WTC11 (cell line): ENCODE results near the gene WSB2.

ENCODE experiments used
- SP1 ChIP-seq: sonication (generic); formaldehyde crosslinking; conservative IDR thresholded peaks from 2 replicates; pipeline ENCODE4 v1.8.1; 2022; ENCODE audit warnings: missing genetic modification reagents
- ZNF416 ChIP-seq: fragments of 250-450 bp; sonication (Bioruptor Pico); IDR thresholded peaks from 2 replicates; pipeline ENCODE4 v1.9.0; 2021; ENCODE audit warnings: mild to moderate bottlenecking, inconsistent platforms
- TF ChIP-seq, protein P1 (sequence below): fragments of 200-600 bp; IDR thresholded peaks from 2 replicates; pipeline ENCODE4 v1.8.0; 2022; ENCODE audit warnings: antibody characterized with exemption
- TF ChIP-seq, protein P2 (sequence below): sonication (generic); formaldehyde crosslinking; conservative IDR thresholded peaks from 2 replicates; pipeline ENCODE4 v1.8.1; 2022; ENCODE audit warnings: mild to moderate bottlenecking, missing genetic modification reagents

DNA sequence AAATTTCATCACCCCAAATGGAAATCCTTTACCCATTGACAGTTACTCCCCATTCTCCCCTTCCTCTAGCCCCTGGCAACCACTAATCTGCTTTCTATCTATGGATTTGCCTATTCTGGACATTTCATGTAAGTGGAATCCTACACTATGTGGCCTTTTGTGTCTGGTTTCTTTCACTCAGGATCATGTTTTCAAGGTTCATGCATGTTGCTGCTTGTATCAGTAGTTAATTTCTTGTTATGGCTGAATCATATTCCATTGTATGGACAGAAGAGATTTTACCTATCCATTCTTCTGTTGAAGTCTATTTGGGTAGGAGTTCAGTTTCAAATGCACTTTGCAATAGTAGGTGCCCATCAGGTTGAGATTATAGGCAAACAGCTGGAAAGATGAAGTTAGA, 43.1 kb downstream of the WSB2 start:
- TF ChIP-seq, protein P1, sequence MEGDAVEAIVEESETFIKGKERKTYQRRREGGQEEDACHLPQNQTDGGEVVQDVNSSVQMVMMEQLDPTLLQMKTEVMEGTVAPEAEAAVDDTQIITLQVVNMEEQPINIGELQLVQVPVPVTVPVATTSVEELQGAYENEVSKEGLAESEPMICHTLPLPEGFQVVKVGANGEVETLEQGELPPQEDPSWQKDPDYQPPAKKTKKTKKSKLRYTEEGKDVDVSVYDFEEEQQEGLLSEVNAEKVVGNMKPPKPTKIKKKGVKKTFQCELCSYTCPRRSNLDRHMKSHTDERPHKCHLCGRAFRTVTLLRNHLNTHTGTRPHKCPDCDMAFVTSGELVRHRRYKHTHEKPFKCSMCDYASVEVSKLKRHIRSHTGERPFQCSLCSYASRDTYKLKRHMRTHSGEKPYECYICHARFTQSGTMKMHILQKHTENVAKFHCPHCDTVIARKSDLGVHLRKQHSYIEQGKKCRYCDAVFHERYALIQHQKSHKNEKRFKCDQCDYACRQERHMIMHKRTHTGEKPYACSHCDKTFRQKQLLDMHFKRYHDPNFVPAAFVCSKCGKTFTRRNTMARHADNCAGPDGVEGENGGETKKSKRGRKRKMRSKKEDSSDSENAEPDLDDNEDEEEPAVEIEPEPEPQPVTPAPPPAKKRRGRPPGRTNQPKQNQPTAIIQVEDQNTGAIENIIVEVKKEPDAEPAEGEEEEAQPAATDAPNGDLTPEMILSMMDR = no peak
- no peak for TF ChIP-seq SP1 (CRISPR knock-in tag)
- TF ChIP-seq ZNF416 (CRISPR knock-in tag) = no peak
- TF ChIP-seq, protein P2, sequence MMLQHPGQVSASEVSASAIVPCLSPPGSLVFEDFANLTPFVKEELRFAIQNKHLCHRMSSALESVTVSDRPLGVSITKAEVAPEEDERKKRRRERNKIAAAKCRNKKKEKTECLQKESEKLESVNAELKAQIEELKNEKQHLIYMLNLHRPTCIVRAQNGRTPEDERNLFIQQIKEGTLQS (CRISPR knock-in tag) = no peak
